Activated naive CD4-positive, alpha-beta T cell treated with anti-CD3 and anti-CD28 coated beads for 36 hours (primary cell): ENCODE data around the gene NOSIP. TPM values are rescaled to one million over a fixed set of nuclear protein-coding genes. Genes with fewer than 3 reads are reported as not detected.
A peak's percentile ranks its signal among the peaks of the same experiment; 100 is the strongest.

ENCODE experiments used
- CTCF ChIA-PET: fragments of 350-600 bp; sonication (Branson Sonifier 250); formaldehyde crosslinking; loops from one replicate; lab custom pipeline; 2021; ENCODE audit warnings: antibody characterized with exemption; lab: Charles Lee
- DNase-seq: peaks from one replicate; pipeline ENCODE4 v3.0.0-alpha.2; 2020
- H3K27ac Mint-ChIP-seq: one replicate; pipeline ENCODE4 v1.8.0; 2021; ENCODE audit warnings: mild to moderate bottlenecking, mixed read lengths
- H3K27me3 Mint-ChIP-seq: one replicate; pipeline ENCODE4 v1.8.0; 2021; ENCODE audit warnings: low read depth, mixed read lengths
- H3K36me3 Mint-ChIP-seq: one replicate; pipeline ENCODE4 v1.8.0; 2021; ENCODE audit warnings: low read depth, mixed read lengths
- H3K4me1 Mint-ChIP-seq: one replicate; pipeline ENCODE4 v1.8.0; 2021; ENCODE audit warnings: low read depth, mixed read lengths
- H3K4me3 Mint-ChIP-seq: one replicate; pipeline ENCODE4 v1.8.0; 2021; ENCODE audit warnings: mild to moderate bottlenecking, moderate library complexity, mixed read lengths
- H3K9me3 Mint-ChIP-seq: one replicate; pipeline ENCODE4 v1.8.0; 2021; ENCODE audit warnings: mixed read lengths
- intact Hi-C: fragments of 100-400 bp; cut with micrococcal nuclease; formaldehyde crosslinking; loops from one replicate; pipeline ENCODE4 v1.15.1; 2023
- total RNA-seq, 2 experiments: library from RNA; stranded (reverse); gene quantifications; one replicate each; pipeline ENCODE4 v1.2.3, GENCODE V29; 2021

NOSIP gene
- total RNA-seq, 2 experiments from 2014 or later, result 76.4 to 77.4 TPM

DNA sequence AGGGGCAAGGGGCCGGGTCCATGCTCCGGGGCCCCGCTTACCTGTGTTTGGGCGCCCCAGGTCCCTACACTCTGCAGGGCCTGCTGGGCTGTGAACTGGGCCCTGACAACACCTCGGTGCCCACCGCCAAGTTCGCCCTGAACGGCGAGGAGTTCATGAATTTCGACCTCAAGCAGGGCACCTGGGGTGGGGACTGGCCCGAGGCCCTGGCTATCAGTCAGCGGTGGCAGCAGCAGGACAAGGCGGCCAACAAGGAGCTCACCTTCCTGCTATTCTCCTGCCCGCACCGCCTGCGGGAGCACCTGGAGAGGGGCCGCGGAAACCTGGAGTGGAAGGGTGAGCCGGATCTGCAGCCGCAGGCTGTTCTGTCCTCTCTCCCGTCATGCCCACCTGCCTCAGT lies 66.2 kb downstream of the NOSIP start:
- CTCF ChIA-PET, result interaction anchor here (0.5 to 2.5 kb wide), 8 partner anchors 8 to 108 kb away, joined by 3 to 17 read pairs (median 5); partner anchors contain the start of gene FLT3LG
- intact Hi-C loops, result no loop called here
- Mint-ChIP-seq H3K9me3 (no peaks in the 10 kb centered on the region), H3K4me3 (peak overlapping the region; percentile 70), H3K27ac (no peak overlapping the region), H3K36me3 (no peaks in the 10 kb centered on the region), H3K27me3 (no peaks in the 10 kb centered on the region), H3K4me1 (peaks cover 27% of the 10 kb centered on the region)
- DNase-seq, result no peak

DNA sequence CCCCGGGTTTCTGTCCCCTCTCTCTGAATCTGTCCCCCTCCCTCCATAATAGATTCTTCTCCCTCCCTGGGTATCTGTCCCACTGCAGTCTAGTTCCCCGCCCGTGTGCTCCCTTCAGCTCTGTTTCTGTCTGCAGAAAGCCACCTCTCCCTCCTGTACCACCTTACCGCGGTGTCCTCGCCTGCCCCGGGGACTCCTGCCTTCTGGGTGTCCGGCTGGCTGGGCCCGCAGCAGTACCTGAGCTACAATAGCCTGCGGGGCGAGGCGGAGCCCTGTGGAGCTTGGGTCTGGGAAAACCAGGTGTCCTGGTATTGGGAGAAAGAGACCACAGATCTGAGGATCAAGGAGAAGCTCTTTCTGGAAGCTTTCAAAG lies 66.6 kb downstream of the NOSIP start:
- Mint-ChIP-seq H3K4me3 (peak overlapping the region; percentile 70), H3K27me3 (no peaks in the 10 kb centered on the region), H3K9me3 (no peaks in the 10 kb centered on the region), H3K27ac (no peak overlapping the region), H3K36me3 (no peaks in the 10 kb centered on the region), H3K4me1 (peaks cover 27% of the 10 kb centered on the region)
- intact Hi-C loops, result no loop called here
- CTCF ChIA-PET, result interaction anchor here (0.5 to 2.5 kb wide), 7 partner anchors 9 to 108 kb away, joined by 3 to 17 read pairs (median 6); partner anchors contain the start of gene FLT3LG
- DNase-seq, result no peak

DNA sequence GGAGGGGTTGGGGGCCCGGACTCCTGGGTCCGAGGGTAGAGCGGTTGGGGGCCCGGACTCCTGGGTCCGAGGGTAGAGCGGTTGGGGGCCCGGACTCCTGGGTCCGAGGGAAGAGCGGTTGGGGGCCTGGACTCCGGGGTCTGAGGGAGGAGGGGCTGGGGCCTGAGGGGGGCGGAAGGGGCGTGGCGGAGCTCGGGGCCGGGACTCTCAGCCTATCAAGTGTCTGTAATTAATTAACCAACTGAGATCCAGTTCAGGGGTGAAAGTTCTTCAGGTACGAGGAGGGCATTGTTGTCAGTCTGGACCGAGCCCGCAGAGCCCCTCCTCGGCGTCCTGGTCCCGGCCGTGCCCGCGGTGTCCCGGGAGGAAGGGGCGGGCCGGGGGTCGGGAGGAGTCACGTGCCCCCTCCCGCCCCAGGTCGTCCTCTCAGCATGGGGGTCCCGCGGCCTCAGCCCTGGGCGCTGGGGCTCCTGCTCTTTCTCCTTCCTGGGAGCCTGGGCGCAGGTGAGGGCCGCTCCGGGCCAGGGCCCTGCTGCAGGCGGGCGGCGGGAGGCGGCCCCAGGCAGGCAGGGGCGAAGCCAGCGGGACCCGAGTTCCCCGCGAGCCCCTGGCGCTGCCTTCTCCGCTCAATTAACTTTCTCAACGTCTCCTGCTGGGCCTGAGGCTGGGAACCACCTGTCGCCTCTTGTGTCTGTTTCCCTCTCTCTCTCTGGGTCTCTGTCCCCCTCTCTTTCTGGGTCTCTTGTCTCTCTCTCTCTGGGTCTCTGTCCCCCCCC lies 67.2 kb downstream of the NOSIP start:
- H3K27me3 Mint-ChIP-seq, result no peaks in the 10 kb centered on the region
- no peaks in the 10 kb centered on the region for H3K9me3 Mint-ChIP-seq
- H3K4me3 Mint-ChIP-seq, result peak overlapping the region; percentile 70
- CTCF ChIA-PET, result interaction anchor here (1.2 to 2.5 kb wide), 6 partner anchors 8 to 57 kb away, joined by 3 to 17 read pairs (median 6); partner anchors contain the start of gene FLT3LG
- no peaks in the 10 kb centered on the region for H3K36me3 Mint-ChIP-seq
- H3K4me1 Mint-ChIP-seq, result peaks cover 27% of the 10 kb centered on the region
- DNase-seq, result peak; percentile 42
- H3K27ac Mint-ChIP-seq, result no peak overlapping the region
- intact Hi-C loops, result no loop called here

DNA sequence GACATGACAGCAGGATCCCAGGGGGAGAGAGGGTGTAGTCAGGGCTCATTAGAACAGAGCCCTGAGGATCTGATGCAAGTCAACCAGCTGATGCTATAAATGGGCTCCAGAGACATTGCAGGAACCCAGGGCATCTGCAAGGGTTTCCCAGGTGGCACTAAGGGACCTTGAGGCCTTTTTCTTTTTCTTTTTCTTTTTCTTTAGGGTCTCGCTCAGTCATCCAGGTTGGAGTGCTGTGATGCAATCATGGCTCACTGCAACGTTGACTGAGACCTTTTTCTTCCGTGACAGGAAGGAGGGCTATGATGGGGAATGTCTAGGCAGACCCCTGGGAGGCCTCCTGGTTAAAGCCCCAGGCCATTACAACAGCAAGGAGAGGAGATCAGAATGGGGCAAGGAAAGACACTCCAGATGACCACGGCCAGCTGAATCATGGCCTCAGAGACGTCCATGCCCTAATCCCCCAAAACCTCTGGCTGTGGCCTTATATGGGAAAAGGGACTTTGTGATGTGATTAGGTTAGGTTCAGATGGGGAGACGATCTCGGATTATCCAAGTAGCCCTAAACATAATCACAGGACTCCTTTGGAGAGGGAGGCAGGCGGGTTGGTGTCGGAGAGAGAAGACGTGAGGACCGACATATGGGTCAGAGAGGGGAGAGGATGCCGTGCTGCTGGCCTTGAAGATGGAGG lies 72.4 kb downstream of the NOSIP start:
- Mint-ChIP-seq H3K4me1 (peaks cover 19% of the 10 kb centered on the region), H3K36me3 (no peaks in the 10 kb centered on the region), H3K9me3 (no peaks in the 10 kb centered on the region), H3K4me3 (no peak overlapping the region), H3K27ac (no peak overlapping the region), H3K27me3 (no peaks in the 10 kb centered on the region)
- intact Hi-C loops, result no loop called here
- CTCF ChIA-PET, result interaction anchor here (1.4 to 7.8 kb wide), 2 partner anchors 53 to 164 kb away, joined by 4 to 60 read pairs; no protein-coding TSS in a partner anchor
- DNase-seq, result no peak

DNA sequence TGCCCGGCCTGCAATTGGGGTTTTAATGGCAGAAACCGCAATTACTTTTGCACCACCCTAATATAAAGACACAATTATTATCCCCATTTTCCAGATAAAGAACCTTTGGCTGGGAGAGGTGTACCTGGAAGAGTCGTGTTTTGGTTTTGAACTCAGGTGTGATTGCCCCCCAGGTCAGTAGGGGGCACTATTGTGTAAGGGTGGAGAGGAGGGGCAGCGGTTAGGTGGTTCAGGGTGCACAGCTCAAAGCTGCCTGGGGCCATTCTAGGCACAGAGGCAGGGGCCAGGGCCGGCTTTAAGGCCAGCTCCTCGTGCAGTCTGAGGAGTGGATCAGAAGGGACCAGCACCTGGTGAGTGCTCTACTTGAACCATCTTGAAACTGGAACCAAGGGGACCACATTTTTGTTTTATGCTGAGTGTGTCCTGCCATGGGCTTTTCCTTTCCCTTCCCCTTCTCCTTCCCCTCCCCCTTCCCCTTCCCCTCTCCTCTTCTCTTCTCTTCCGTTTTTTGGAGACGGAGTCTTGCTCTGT lies 73.7 kb downstream of the NOSIP start:
- DNase-seq, result peak; percentile 87
- Mint-ChIP-seq H3K36me3 (no peaks in the 10 kb centered on the region), H3K27me3 (no peaks in the 10 kb centered on the region), H3K9me3 (no peaks in the 10 kb centered on the region), H3K4me3 (no peak overlapping the region), H3K27ac (peak overlapping the region; percentile 41), H3K4me1 (peaks cover 18% of the 10 kb centered on the region)
- intact Hi-C loops, result loop anchor here (1.0 kb wide), 3 partner anchors 41 to 172 kb away; no protein-coding TSS in a partner anchor
- CTCF ChIA-PET, result interaction anchor here (0.5 to 7.8 kb wide), 16 partner anchors 8 to 174 kb away, joined by 3 to 60 read pairs (median 4); partner anchors contain the start of genes RCN3 and RRAS

Other genes starting within 250 kb of the NOSIP start
- gene CD37, start 245.2 kb downstream of the NOSIP start, total RNA-seq, result 100 to 1,000 TPM; 182 to 189 TPM
- gene TEAD2, start 218.1 kb downstream of the NOSIP start, total RNA-seq, result under 1 TPM in 1 of 2 experiments, not detected in 1; 0.20 TPM
- gene DKKL1, start 216.7 kb downstream of the NOSIP start, total RNA-seq, result not detected
- 1 to 10 TPM; 2.4 to 3.2 TPM for gene KASH5, start 192.3 kb downstream of the NOSIP start, total RNA-seq
- gene PTH2, start 157.1 kb downstream of the NOSIP start, total RNA-seq, result not detected
- gene GFY, start 155.2 kb downstream of the NOSIP start, total RNA-seq, result not detected
- under 1 TPM; 0.12 TPM for gene SLC17A7, start 139.0 kb downstream of the NOSIP start, total RNA-seq
- 10 to 100 TPM; 80.7 to 84.4 TPM for gene PIH1D1, start 128.7 kb downstream of the NOSIP start, total RNA-seq
- 10 to 100 TPM; 43.4 to 46.8 TPM for gene ALDH16A1, start 127.3 kb downstream of the NOSIP start, total RNA-seq
- gene FLT3LG, start 106.3 kb downstream of the NOSIP start, total RNA-seq, result 10 to 100 TPM; 23.9 to 28.4 TPM
- 1,000 to 10,000 TPM; 4,441 to 4,607 TPM for gene RPL13A, start 92.9 kb downstream of the NOSIP start, total RNA-seq
- 1,000 to 10,000 TPM; 3,906 to 3,945 TPM for gene RPS11, start 84.1 kb downstream of the NOSIP start, total RNA-seq
- gene FCGRT, start 67.9 kb downstream of the NOSIP start, total RNA-seq, result 10 to 100 TPM; 15.7 to 17.1 TPM
- 1 to 10 TPM; 6.7 to 7.2 TPM for gene RCN3, start 52.6 kb downstream of the NOSIP start, total RNA-seq
- gene PRRG2, start 760 bp upstream of the NOSIP start, total RNA-seq, result under 1 TPM; 0.52 TPM
- 10 to 100 TPM; 16.4 to 16.9 TPM for gene PRR12, start 10.6 kb upstream of the NOSIP start, total RNA-seq
- gene RRAS, start 59.6 kb upstream of the NOSIP start, total RNA-seq, result 1 to 10 TPM; 7.2 to 7.8 TPM
- gene SCAF1, start 61.7 kb upstream of the NOSIP start, total RNA-seq, result 10 to 100 TPM; 39.9 to 41.9 TPM
- 10 to 100 TPM; 85.2 to 97.8 TPM for gene IRF3, start 85.3 kb upstream of the NOSIP start, total RNA-seq
- 10 to 100 TPM; 70.5 to 75.6 TPM for gene BCL2L12, start 85.4 kb upstream of the NOSIP start, total RNA-seq
- gene PRMT1, start 96.7 kb upstream of the NOSIP start, total RNA-seq, result 100 to 1,000 TPM; 380 to 394 TPM
- 1 to 10 TPM; 1.4 to 1.8 TPM for gene ADM5, start 109.0 kb upstream of the NOSIP start, total RNA-seq
- gene CPT1C, start 110.6 kb upstream of the NOSIP start, total RNA-seq, result under 1 TPM; 0.32 to 0.48 TPM
- under 1 TPM; 0.57 to 0.72 TPM for gene TSKS, start 182.8 kb upstream of the NOSIP start, total RNA-seq
- gene AP2A1, start 186.4 kb upstream of the NOSIP start, total RNA-seq, result 10 to 100 TPM; 87.7 to 88.3 TPM
- gene FUZ, start 232.7 kb upstream of the NOSIP start, total RNA-seq, result 10 to 100 TPM; 14.5 to 14.9 TPM
- gene MED25, start 237.7 kb upstream of the NOSIP start, total RNA-seq, result 10 to 100 TPM; 32.4 to 39.2 TPM